Activated naive CD4-positive, alpha-beta T cell treated with anti-CD3 and anti-CD28 coated beads for 36 hours (primary cell): ENCODE results near the gene GSTM5. TPM values are rescaled to one million over a fixed set of nuclear protein-coding genes. Genes with fewer than 3 reads are reported as not detected.

Source experiments
- CTCF ChIA-PET: fragments of 350-600 bp; sonication (Branson Sonifier 250); formaldehyde crosslinking; loops from one replicate; lab custom pipeline; 2021; ENCODE audit warnings: antibody characterized with exemption; lab: Charles Lee
- DNase-seq: peaks from one replicate; pipeline ENCODE4 v3.0.0-alpha.2; 2020
- H3K27ac Mint-ChIP-seq: one replicate; pipeline ENCODE4 v1.8.0; 2021; ENCODE audit warnings: mild to moderate bottlenecking, mixed read lengths
- H3K27me3 Mint-ChIP-seq: one replicate; pipeline ENCODE4 v1.8.0; 2021; ENCODE audit warnings: low read depth, mixed read lengths
- H3K36me3 Mint-ChIP-seq: one replicate; pipeline ENCODE4 v1.8.0; 2021; ENCODE audit warnings: low read depth, mixed read lengths
- H3K4me1 Mint-ChIP-seq: one replicate; pipeline ENCODE4 v1.8.0; 2021; ENCODE audit warnings: low read depth, mixed read lengths
- H3K4me3 Mint-ChIP-seq: one replicate; pipeline ENCODE4 v1.8.0; 2021; ENCODE audit warnings: mild to moderate bottlenecking, moderate library complexity, mixed read lengths
- H3K9me3 Mint-ChIP-seq: one replicate; pipeline ENCODE4 v1.8.0; 2021; ENCODE audit warnings: mixed read lengths
- intact Hi-C: fragments of 100-400 bp; cut with micrococcal nuclease; formaldehyde crosslinking; loops from one replicate; pipeline ENCODE4 v1.15.1; 2023
- total RNA-seq, 2 experiments: library from RNA; stranded (reverse); gene quantifications; one replicate each; pipeline ENCODE4 v1.2.3, GENCODE V29; 2021

Gene GSTM5
- total RNA-seq, 2 experiments from 2014 or later: not detected

DNA sequence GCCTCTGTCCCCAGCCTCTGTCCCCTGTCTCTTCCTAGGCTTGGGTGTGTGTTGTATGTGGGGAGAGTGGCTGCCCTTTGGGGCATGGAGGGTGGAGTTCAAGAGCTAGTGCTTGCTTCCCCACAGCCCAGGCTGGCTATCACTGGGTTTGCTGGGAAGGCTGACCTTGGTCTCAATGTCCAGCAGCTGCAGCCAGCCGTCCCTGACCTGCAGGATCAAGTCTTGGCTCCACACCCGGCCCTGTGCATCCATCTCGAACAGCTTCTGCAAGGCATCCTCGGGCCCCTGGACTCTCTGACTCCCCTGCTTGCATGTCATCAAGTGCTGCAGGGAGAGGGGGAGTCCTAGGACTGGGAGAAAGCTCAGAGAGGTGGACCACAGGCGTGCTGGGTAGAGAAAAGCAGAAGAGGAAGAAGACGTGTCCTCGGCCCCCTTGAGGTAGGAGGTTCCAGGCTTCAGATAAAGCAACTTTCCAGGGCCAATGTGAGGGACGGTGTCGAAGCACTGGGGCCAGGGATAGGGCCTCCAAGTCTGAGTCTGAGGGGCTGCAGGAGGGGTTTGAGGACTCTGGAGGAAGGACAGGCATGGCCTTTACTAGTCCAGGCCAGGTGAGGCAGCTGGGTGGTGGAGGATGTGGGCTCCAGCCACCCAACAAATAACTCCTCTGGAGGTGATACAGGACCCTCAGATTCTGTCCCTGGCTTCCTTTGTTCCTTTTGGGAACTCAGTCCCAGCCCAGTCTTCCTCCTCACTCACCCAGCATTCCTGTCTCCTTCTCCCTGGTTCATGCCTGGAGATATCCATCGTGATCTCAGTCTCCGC lies 47.7 kb downstream of the GSTM5 start:
- Mint-ChIP-seq H3K27me3 (no peaks in the 10 kb centered on the region), H3K36me3 (no peaks in the 10 kb centered on the region), H3K4me3 (no peak overlapping the region), H3K4me1 (no peaks in the 10 kb centered on the region), H3K9me3 (no peaks in the 10 kb centered on the region), H3K27ac (no peak overlapping the region)
- no peak for DNase-seq
- CTCF ChIA-PET: interaction anchor here (0.5 to 1.4 kb wide), 3 partner anchors 17 to 244 kb away, joined by 4 to 5 read pairs (median 4); partner anchors contain the start of gene AHCYL1
- intact Hi-C loops: no loop called here

DNA sequence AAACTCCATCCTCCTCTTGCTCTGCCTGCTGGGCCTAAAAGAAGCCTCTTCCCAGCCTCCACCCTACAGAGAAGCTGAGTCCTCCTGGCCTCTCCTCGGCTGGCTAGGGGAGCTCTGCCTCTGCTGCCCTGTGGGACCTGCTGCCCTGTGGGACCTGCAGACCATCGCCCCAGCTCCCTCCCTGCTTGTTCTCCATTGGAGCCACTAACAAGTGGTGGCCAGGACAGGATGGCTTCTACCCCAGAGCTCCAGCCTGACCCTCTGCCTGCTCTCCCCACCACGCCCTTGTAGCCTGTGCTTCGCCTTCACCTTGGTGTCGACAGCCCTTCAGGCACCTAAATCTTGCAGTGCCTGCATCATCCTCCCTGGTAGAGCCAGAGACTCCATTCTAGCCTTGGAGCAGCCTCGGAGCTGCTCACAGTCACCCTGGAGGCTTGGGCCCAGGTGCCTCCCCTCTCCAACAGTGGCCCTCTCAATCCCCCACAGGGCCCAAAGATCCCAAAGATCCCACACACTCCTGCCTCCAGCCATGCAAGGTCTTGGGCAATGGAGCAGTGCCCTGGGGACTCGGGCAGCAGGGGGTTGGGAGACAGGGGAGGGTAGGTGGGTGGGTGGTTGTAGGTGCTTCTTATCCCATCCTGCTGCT lies 48.7 kb downstream of the GSTM5 start:
- H3K9me3 Mint-ChIP-seq: no peaks in the 10 kb centered on the region
- CTCF ChIA-PET: interaction anchor here (0.5 kb wide), 1 partner anchor 245 kb away, joined by 5 read pairs; no protein-coding TSS in a partner anchor

DNA sequence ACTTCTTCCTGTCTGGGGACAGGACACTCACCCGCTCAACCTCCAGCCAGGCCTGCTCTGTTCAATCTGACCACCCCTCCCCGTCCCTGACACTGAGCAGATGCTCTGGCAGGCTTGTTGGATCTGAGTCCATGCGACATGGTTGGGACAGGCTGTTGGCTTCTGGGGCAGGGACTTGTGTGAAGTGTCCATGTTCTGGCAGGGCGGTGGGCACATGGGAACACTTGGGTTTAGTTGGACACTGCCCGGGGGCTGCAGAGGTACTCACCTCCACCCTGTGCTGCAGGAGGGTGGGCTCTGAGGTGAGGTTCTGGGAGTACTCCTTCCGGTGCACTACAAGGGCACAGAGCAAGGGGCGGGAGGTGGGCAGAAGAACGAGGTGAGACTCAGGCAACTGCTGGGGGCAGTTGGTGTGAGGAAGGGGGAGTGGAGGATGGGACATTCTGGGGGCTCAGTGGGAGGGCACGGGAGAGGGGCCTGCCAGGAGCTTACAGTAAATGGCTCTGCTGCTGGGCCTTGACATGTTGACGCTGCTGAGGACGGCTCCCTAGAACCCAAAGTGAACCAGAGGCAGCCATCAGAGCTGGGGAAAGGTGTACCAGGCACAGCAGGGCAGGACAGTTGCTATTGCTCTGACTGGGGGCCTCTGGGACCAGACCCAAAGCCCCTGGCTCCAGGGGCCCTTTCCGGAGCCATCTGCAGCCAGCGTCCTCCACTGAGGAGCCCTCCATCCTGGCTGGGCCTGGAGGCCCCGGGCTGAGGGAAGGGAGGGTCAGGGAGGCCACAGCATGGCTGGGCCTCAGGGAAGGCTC lies 49.4 kb downstream of the GSTM5 start:
- Mint-ChIP-seq H3K27me3 (no peaks in the 10 kb centered on the region), H3K27ac (no peak overlapping the region)
- DNase-seq: peak; percentile 1

More for the DNA sequence above, 48.7 kb downstream of the GSTM5 start:
- Mint-ChIP-seq H3K4me3 (no peak overlapping the region), H3K27ac (no peak overlapping the region), H3K36me3 (no peaks in the 10 kb centered on the region), H3K27me3 (no peaks in the 10 kb centered on the region), H3K4me1 (no peaks in the 10 kb centered on the region)
- no peak for DNase-seq
- intact Hi-C loops: no loop called here

DNA sequence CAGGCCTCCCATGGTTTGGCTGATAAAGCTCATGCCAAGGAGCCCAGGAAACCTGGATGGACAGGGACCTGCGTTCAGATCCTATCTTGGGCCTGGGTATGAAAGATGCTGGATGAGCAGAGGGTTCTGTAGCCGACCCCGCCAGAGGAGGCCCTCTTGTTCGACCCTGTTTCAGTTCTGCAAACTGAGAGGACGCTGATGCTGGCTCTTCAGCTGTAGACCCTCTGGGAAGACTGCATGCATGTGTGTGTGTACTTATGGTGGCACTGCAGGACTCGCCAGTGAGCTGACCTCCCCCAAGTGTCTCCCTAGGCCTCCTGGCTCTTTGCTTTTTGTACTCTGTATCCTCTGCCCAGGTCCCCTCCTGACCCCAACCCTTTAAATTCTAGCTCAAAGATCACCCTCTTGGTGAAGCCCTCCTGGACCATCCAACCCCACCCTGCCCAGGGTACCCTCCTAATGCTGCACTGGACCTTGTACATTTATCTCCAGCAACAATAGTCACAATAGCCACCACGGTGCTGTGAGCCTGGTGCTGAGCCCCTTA lies 50.1 kb downstream of the GSTM5 start:
- Mint-ChIP-seq H3K9me3 (no peaks in the 10 kb centered on the region), H3K27ac (no peak overlapping the region), H3K27me3 (no peaks in the 10 kb centered on the region), H3K4me1 (no peaks in the 10 kb centered on the region), H3K4me3 (no peak overlapping the region), H3K36me3 (no peaks in the 10 kb centered on the region)
- intact Hi-C loops: no loop called here
- CTCF ChIA-PET: interaction anchor here (1.1 kb wide), 1 partner anchor 13 kb away, joined by 4 read pairs; no protein-coding TSS in a partner anchor
- DNase-seq: peak; percentile 2

More for the DNA sequence above, 49.4 kb downstream of the GSTM5 start:
- intact Hi-C loops: no loop called here
- Mint-ChIP-seq H3K4me3 (no peak overlapping the region), H3K9me3 (no peaks in the 10 kb centered on the region), H3K4me1 (no peaks in the 10 kb centered on the region), H3K36me3 (no peaks in the 10 kb centered on the region)
- CTCF ChIA-PET: interaction anchor here (1.1 kb wide), 1 partner anchor 14 kb away, joined by 4 read pairs; no protein-coding TSS in a partner anchor

DNA sequence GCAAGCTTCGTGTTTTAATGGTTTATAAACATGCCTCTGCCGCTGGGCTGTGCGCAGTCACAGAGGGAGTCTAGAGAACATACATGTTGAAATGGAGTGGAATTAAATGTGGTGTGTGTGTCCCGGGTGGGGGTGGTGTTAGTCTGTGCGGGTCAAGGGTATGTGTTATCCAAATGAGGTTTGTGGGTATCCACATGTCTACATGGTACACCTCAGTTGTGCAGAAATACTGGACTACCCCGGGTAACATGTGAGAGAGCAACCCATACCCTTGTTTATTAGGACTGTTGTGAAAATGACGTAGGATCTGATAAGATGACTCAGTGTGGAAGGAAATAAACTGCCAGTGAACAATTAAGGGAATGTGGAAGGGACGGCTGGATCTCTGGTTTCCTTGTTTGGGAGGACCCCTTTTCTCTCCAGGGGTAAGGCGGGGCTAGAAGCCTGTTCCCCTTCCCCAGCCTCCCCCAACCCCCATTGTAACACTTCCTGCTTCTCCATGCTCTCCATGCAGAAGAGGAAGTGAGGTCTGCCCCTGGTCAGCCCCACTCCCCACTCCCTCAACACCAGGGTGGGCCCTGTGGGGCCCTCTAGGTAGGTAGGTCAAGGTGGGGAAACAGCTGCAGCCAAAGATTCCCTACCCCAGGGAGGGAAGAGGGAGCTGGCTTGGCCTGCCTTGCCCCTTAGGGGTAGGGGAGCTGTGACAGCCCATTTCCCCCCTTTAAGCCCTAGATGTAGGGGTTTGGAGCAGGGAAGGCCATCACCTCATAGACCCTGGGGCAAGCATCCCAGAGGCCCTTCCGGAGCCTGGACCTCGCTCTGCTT lies 51.0 kb downstream of the GSTM5 start:
- H3K36me3 Mint-ChIP-seq: no peaks in the 10 kb centered on the region
- no peaks in the 10 kb centered on the region for H3K9me3 Mint-ChIP-seq
- no peak overlapping the region for H3K27ac Mint-ChIP-seq
- no peaks in the 10 kb centered on the region for H3K27me3 Mint-ChIP-seq
- H3K4me3 Mint-ChIP-seq: no peak overlapping the region
- no peaks in the 10 kb centered on the region for H3K4me1 Mint-ChIP-seq
- intact Hi-C loops: no loop called here
- peak; percentile 1 for DNase-seq
- CTCF ChIA-PET: interaction anchor here (1.1 kb wide), 1 partner anchor 12 kb away, joined by 4 read pairs; no protein-coding TSS in a partner anchor

DNA sequence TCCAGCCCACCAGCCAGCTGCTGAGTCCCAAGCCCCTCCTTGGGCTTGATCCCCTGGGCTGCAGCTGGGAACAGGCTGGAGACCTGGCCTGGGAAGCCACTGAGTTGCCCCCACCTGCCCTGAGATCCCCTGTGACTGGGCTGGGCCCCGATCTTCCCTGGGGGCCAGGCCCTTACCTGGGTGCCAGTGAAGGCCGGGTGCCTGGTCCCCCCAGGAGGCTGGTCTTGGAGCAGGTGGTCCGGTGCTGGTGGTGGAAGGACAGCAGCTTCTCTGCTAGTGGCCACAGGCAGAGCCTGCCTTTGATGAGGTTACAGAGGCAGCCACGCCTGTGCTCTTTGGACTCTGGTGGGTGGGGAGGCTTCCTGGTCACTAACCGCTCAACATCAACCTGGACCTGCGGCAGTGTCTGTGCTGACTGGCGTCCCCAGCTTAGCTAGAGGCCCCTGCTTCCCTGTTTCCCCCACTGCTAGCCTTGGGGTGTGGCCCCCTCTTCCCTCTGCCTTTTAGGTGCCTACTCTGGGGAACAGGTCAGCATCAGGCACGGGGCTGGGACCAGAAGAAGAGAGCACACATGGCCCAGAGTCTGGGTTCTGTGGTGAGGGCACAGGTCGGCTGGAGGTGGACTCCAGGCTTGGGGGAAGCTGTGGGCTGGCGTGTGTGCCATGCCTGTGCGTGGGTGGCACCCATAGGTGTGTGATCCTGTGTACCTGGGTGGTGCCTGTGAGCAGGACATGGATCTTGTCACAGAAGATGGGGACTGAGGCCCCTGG lies 51.8 kb downstream of the GSTM5 start, which contains the start of gene EPS8L3:
EPS8L3 (minus strand) TSS at position 278 of the 770 bp plus-strand sequence. CDS start 2,174 bp downstream, outside the sequence.
- peak; percentile 1 for DNase-seq
- CTCF ChIA-PET: no interaction called here

DNA sequence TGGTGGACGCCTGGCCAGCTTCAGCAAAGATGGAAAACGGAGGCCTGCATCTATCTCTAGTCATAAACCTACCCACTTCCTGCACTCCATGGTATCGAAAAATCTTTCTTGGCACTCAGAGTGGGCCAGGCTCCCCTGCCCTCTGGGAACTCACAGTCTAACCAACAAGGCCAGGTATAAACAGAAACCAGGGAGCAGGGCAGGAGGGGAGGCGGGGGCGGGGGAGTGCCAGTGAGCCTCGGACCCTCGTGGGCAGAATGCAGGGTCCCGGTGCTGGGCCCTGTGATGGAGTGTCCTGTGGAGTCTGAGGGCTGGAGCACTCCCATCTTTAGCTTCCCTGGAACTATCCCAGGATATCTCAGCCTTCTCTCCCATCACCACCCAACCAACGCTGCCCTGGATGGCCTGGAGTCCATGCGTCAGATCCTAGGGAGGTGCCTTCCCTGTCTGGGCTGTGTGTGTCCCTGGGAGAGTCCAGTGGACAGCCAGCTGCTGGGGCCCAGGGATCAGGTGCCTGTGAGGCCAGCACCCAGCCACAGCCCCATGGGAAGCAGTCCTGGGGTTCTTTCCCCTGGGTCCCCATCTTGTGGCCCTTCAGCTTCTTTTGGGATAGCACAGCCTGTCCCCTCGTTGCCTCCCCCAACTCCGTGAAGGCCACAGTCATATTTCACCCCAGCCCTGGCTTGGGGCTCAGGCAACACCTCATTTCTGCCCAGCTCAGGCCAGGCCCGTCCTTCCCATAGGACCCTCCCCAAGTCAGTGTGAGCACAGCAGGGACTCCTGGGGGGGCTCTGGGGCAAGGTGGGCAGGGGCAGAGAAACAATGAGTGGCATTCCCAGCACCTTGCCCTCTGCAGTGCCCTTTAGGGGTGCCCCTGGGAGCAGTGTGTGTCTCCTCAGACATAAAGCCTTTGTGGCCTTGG lies 52.8 kb downstream of the GSTM5 start:
- no peaks in the 10 kb centered on the region for H3K27me3 Mint-ChIP-seq
- CTCF ChIA-PET: interaction anchor here (0.7 kb wide), 1 partner anchor 127 kb away, joined by 3 read pairs; no protein-coding TSS in a partner anchor
- H3K4me3 Mint-ChIP-seq: no peak overlapping the region
- no peaks in the 10 kb centered on the region for H3K9me3 Mint-ChIP-seq
- intact Hi-C loops: no loop called here
- peak; percentile 2 for DNase-seq
- H3K27ac Mint-ChIP-seq: no peak overlapping the region
- no peaks in the 10 kb centered on the region for H3K4me1 Mint-ChIP-seq
- no peaks in the 10 kb centered on the region for H3K36me3 Mint-ChIP-seq

More for the DNA sequence above, 51.8 kb downstream of the GSTM5 start, which contains the start of gene EPS8L3:
- intact Hi-C loops: no loop called here
- no peak within 1 kb of the TSS for H3K4me3 Mint-ChIP-seq
- no peak within 1 kb of the TSS for H3K27ac Mint-ChIP-seq
- no peaks in the 10 kb centered on the region for H3K9me3 Mint-ChIP-seq
- no peaks in the 10 kb centered on the region for H3K4me1 Mint-ChIP-seq
- H3K36me3 Mint-ChIP-seq: no peaks in the 10 kb centered on the region
- no peaks in the 10 kb centered on the region for H3K27me3 Mint-ChIP-seq

DNA sequence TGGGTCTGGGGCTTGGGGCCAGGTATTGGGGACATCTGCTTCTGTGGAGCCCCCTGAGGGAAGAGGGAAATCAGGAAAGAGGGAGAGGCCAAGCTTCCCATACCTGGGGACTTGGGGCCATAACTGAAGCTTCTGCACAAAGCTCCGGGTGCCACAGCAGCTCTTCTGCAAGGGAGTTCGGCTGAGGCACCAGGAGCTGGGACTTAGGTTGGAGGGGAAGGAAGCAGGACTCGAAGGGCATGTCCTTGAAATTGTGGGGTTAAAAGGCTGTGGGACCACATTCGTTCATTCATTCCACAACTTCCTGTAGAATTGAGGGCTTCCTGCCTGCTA lies 53.4 kb downstream of the GSTM5 start:
- intact Hi-C loops: no loop called here
- Mint-ChIP-seq H3K36me3 (no peaks in the 10 kb centered on the region), H3K27me3 (no peaks in the 10 kb centered on the region), H3K9me3 (no peaks in the 10 kb centered on the region), H3K4me1 (no peaks in the 10 kb centered on the region), H3K27ac (no peak overlapping the region), H3K4me3 (no peak overlapping the region)
- CTCF ChIA-PET: interaction anchor here (0.6 to 1.2 kb wide), 3 partner anchors 10 to 219 kb away, joined by 3 to 4 read pairs (median 3); partner anchors contain the start of gene AHCYL1
- no peak for DNase-seq

DNA sequence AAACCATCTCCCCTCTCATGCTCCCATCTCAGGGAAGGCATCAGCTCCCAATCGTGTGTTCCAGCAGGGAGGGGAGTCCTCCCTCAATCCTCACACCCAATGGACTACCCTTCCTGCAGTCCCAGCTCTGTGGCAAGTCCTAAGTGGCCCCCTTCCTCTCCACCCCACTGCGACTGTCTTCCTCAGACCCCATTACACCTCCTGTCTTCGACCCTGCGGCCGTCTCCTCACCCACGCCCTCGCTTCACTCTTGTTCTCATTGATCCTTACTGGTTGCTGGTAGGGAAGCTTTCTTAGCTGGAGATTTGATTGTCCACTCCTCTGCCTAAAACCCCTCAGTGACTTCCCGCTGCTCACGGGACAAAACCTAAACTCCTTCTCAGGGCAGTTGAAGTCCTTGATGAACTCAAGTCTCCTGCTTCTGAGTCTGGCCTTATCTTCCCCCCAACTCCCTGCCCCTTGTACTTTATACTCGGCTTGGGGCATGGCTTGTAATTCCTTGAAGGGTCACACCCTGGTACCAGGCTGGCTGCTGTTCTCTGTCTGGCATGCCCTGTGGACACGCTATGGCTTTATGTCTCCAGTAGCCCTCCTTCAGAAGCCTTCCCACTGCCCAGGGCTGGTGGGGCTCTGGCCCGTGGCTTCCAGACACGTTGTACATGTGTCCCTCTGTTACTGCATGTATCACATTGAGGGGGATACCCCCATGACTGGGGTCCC lies 54.0 kb downstream of the GSTM5 start:
- CTCF ChIA-PET: interaction anchor here (0.6 to 1.2 kb wide), 3 partner anchors 9 to 219 kb away, joined by 3 to 4 read pairs (median 3); partner anchors contain the start of gene AHCYL1
- Mint-ChIP-seq H3K27ac (no peak overlapping the region), H3K36me3 (no peaks in the 10 kb centered on the region), H3K4me1 (no peaks in the 10 kb centered on the region), H3K9me3 (no peaks in the 10 kb centered on the region), H3K4me3 (no peak overlapping the region), H3K27me3 (no peaks in the 10 kb centered on the region)
- DNase-seq: no peak
- intact Hi-C loops: no loop called here
